A673 (cell line): ENCODE results near the gene SNX33. TPM values are rescaled to one million over a fixed set of nuclear protein-coding genes. Genes with fewer than 3 reads are reported as not detected.
"Not testable (repeated sequence)": the region's sequence is repeated elsewhere in the genome, so short reads cannot be mapped to it uniquely, and the experiment has no call there.

ENCODE experiments used
- BruUV-seq: library from RNA; stranded (reverse); fragments of 400-500 nt; replicated peaks from 2 replicates; lab custom pipeline; 2021; lab: Mats Ljungman, UMichigan
- CTCF ChIA-PET: fragments of 300-600 bp; sonication (Branson Sonifier 250); formaldehyde crosslinking; loops from one replicate; lab custom pipeline; 2022; ENCODE audit warnings: antibody characterized with exemption; lab: Charles Lee
- POLR2A ChIA-PET: fragments of 300-600 bp; sonication (Branson Sonifier 250); formaldehyde crosslinking; loops from one replicate; lab custom pipeline; 2022; ENCODE audit warnings: antibody characterized with exemption; ENCODE audit not compliant: low non-redundant PET; lab: Charles Lee
- DNase-seq: peaks from one replicate; pipeline ENCODE4 v3.0.0-alpha.2; 2015; ENCODE audit warnings: low spot score
- H3K27ac ChIP-seq: fragments of 200-600 bp; sonication (generic); 2 replicates; pipeline ENCODE4 v1.5.1; 2016; ENCODE audit warnings: mixed run types, low read depth, mild to moderate bottlenecking, mixed read lengths, antibody characterized with exemption, low read length; ENCODE audit not compliant: poor library complexity, severe bottlenecking
- H3K27me3 ChIP-seq: fragments of 200-600 bp; sonication (generic); replicated peaks from 2 replicates; pipeline ENCODE4 v1.6.1; 2017; ENCODE audit warnings: mixed run types, low read depth, mild to moderate bottlenecking, mixed read lengths, antibody characterized with exemption, low read length; ENCODE audit not compliant: insufficient read depth, poor library complexity
- H3K36me3 ChIP-seq: fragments of 200-600 bp; sonication (generic); 2 replicates; pipeline ENCODE4 v1.6.1; 2016; ENCODE audit warnings: mixed run types, mild to moderate bottlenecking, mixed read lengths, antibody characterized with exemption, low read length; ENCODE audit not compliant: insufficient read depth, poor library complexity, severe bottlenecking
- H3K4me1 ChIP-seq: fragments of 200-600 bp; sonication (generic); 2 replicates; pipeline ENCODE4 v1.6.1; 2017; ENCODE audit warnings: mixed run types, mild to moderate bottlenecking, mixed read lengths, antibody characterized with exemption, low read length; ENCODE audit not compliant: insufficient read depth, poor library complexity, severe bottlenecking
- H3K4me3 ChIP-seq: fragments of 200-600 bp; sonication (generic); 2 replicates; pipeline ENCODE4 v1.5.1; 2016; ENCODE audit warnings: low read depth, mixed run types, mild to moderate bottlenecking, mixed read lengths, low read length; ENCODE audit not compliant: poor library complexity, severe bottlenecking
- H3K9me3 ChIP-seq: fragments of 200-600 bp; sonication (generic); 2 replicates; pipeline ENCODE4 v1.6.1; 2016; ENCODE audit warnings: mixed run types, low read depth, mild to moderate bottlenecking, mixed read lengths, antibody characterized with exemption, low read length; ENCODE audit not compliant: poor library complexity, severe bottlenecking
- CTCF ChIP-seq: fragments of 300-800, 200-600 bp; sonication (generic); conservative IDR thresholded peaks from 2 replicates; pipeline ENCODE4 v1.5.1; 2017; ENCODE audit warnings: low read depth, mild to moderate bottlenecking, antibody characterized with exemption, low read length, moderate library complexity, mixed read lengths
- EZH2 ChIP-seq: fragments of 200-600 bp; sonication (generic); IDR thresholded peaks from 2 replicates; pipeline ENCODE4 v1.6.1; 2017; ENCODE audit warnings: borderline replicate concordance, low read depth, mild to moderate bottlenecking, mixed read lengths, antibody characterized with exemption, low read length; ENCODE audit not compliant: poor library complexity, severe bottlenecking
- intact Hi-C: fragments of 100-400 bp; cut with micrococcal nuclease; formaldehyde crosslinking; loops from one replicate; pipeline ENCODE4 v1.10.0; 2022; ENCODE audit not compliant: unreplicated experiment
- total RNA-seq: library from RNA; stranded (reverse); gene quantifications from 2 replicates; pipeline ENCODE4 v1.2.3, GENCODE V29; 2021

SNX33 gene
- total RNA-seq, 1 experiment from 2014 or later = 3.4 TPM

- Histone ChIP-seq H3K9me3 (no peaks in the 10 kb centered on the region), H3K36me3 (no peaks in the 10 kb centered on the region), H3K4me1 (no peaks in the 10 kb centered on the region), H3K27ac (no peak overlapping the region), H3K27me3 (no peaks in the 10 kb centered on the region), H3K4me3 (no peak overlapping the region)
- no peak for TF ChIP-seq EZH2
- TF ChIP-seq CTCF = no peak
- ChIA-PET CTCF (no interaction called here), POLR2A (no interaction called here)
- DNase-seq = no peak
- BruUV-seq = no TSS peak
- intact Hi-C loops = no loop called here
Measured at GRCh38 chr15:75705854-75706681, 58.4 kb downstream of the SNX33 start.

GRCh38 chr15:75706682-75706954 is 58.9 kb downstream of the SNX33 start:
- DNase-seq = no peak
- H3K27me3 ChIP-seq = no peaks in the 10 kb centered on the region
- H3K9me3 ChIP-seq = no peaks in the 10 kb centered on the region
- H3K4me3 ChIP-seq = no peak overlapping the region
- ChIA-PET POLR2A (no interaction called here), CTCF (no interaction called here)
- no peaks in the 10 kb centered on the region for H3K36me3 ChIP-seq
- no peak for TF ChIP-seq CTCF
- TF ChIP-seq EZH2 = no peak
- H3K4me1 ChIP-seq = no peaks in the 10 kb centered on the region
- intact Hi-C loops = no loop called here
- no TSS peak for BruUV-seq
- H3K27ac ChIP-seq = no peak overlapping the region

- BruUV-seq, DNase-seq, H3K4me3 ChIP-seq, H3K27me3 ChIP-seq, H3K4me1 ChIP-seq, H3K9me3 ChIP-seq, H3K27ac ChIP-seq, H3K36me3 ChIP-seq, intact Hi-C loops, POLR2A ChIA-PET: not testable (repeated sequence)
- CTCF ChIA-PET = interaction anchor here (0.6 kb wide), 1 partner anchor 341 kb away, joined by 3 read pairs; no protein-coding TSS in a partner anchor
Measured at GRCh38 chr15:75709458-75709857, 61.7 kb downstream of the SNX33 start.

GRCh38 chr15:75710874-75711273 is 63.2 kb downstream of the SNX33 start:
- H3K27me3 ChIP-seq, H3K27ac ChIP-seq, H3K4me3 ChIP-seq, DNase-seq, H3K4me1 ChIP-seq, H3K9me3 ChIP-seq, POLR2A ChIA-PET, H3K36me3 ChIP-seq, CTCF ChIA-PET, intact Hi-C loops, BruUV-seq: not testable (repeated sequence)

GRCh38 chr15:75711495-75711894 is 63.8 kb downstream of the SNX33 start:
- H3K27ac ChIP-seq, intact Hi-C loops, POLR2A ChIA-PET: not testable (repeated sequence)

More at GRCh38 chr15:75711495-75711894, 63.8 kb downstream of the SNX33 start:
- H3K4me1 ChIP-seq, CTCF ChIA-PET, BruUV-seq, H3K27me3 ChIP-seq, H3K36me3 ChIP-seq, DNase-seq, H3K9me3 ChIP-seq, H3K4me3 ChIP-seq: not testable (repeated sequence)
